Neuronal stem cell (in vitro differentiated cells): Measurements from ENCODE around the gene ANKK1.

Source experiments
- DNase-seq: peaks from one replicate; pipeline ENCODE4 v3.0.0-alpha.2; 2013; ENCODE audit warnings: low spot score
- H2AFZ ChIP-seq: one replicate; pipeline ENCODE4 v1.6.1; 2013; ENCODE audit warnings: mild to moderate bottlenecking, low read length, inconsistent platforms
- H2AK5ac ChIP-seq: 2 replicates; pipeline ENCODE4 v1.6.1; 2013; ENCODE audit warnings: low read depth, mild to moderate bottlenecking, inconsistent platforms, low read length, moderate library complexity, mixed read lengths
- H2BK120ac ChIP-seq: 2 replicates; pipeline ENCODE4 v1.6.1; 2013; ENCODE audit warnings: low read depth, mild to moderate bottlenecking, inconsistent platforms, low read length, moderate library complexity, mixed read lengths
- H2BK12ac ChIP-seq: one replicate; pipeline ENCODE4 v1.6.1; 2013; ENCODE audit warnings: low read length, inconsistent platforms
- H2BK15ac ChIP-seq: 2 replicates; pipeline ENCODE4 v1.6.1; 2013; ENCODE audit warnings: mild to moderate bottlenecking, low read length, inconsistent platforms, mixed read lengths
- H2BK5ac ChIP-seq: one replicate; pipeline ENCODE4 v1.6.1; 2013; ENCODE audit warnings: inconsistent platforms, mild to moderate bottlenecking, low read length, moderate library complexity
- H3K14ac ChIP-seq: one replicate; pipeline ENCODE4 v1.6.1; 2013; ENCODE audit warnings: low read length, inconsistent platforms
- H3K18ac ChIP-seq: 2 replicates; pipeline ENCODE4 v1.6.1; 2013; ENCODE audit warnings: low read length, inconsistent platforms
- H3K23ac ChIP-seq: 2 replicates; pipeline ENCODE4 v1.6.1; 2013; ENCODE audit warnings: low read depth, mild to moderate bottlenecking, mixed read lengths, low read length, inconsistent platforms; ENCODE audit not compliant: poor library complexity
- H3K27ac ChIP-seq: replicated peaks from 3 replicates; pipeline ENCODE4 v1.5.1; 2013; ENCODE audit warnings: low read length, inconsistent platforms
- H3K27me3 ChIP-seq, 3 experiments: 2 replicates each; pipeline ENCODE4 v1.6.1; 2013; ENCODE audit warnings: low read length in 3 of 3, mild to moderate bottlenecking in 2 of 3, inconsistent platforms in 1 of 3, low read depth in 1 of 3, mixed read lengths in 1 of 3, moderate library complexity in 1 of 3; ENCODE audit not compliant: control insufficient read depth in 3 of 3, insufficient read depth in 3 of 3
- H3K36me3 ChIP-seq, 2 donors: replicated peaks in 1 of 2; 2 replicates each; pipeline ENCODE4 v1.6.1; 2013; ENCODE audit warnings: low read length in 2 of 2; ENCODE audit not compliant: control insufficient read depth in 2 of 2, insufficient read depth in 2 of 2
- H3K4ac ChIP-seq: 2 replicates; pipeline ENCODE4 v1.6.1; 2013; ENCODE audit warnings: inconsistent platforms, mild to moderate bottlenecking, low read length, moderate library complexity
- H3K4me1 ChIP-seq, 2 donors: 1 replicate in 1 of 2; 2 replicates in 1 of 2; pipeline ENCODE4 v1.6.1; 2013; ENCODE audit warnings: low read length in 2 of 2, low read depth in 1 of 2; ENCODE audit not compliant: control insufficient read depth in 2 of 2, insufficient read depth in 1 of 2
- H3K4me2 ChIP-seq: one replicate; pipeline ENCODE4 v1.6.1; 2013; ENCODE audit warnings: mild to moderate bottlenecking, low read length, inconsistent platforms; ENCODE audit not compliant: insufficient read depth, poor library complexity, severe bottlenecking
- H3K4me3 ChIP-seq, 2 donors: 2 replicates each; pipeline ENCODE4 v1.5.1; 2013; ENCODE audit warnings: low read length in 2 of 2, mild to moderate bottlenecking in 2 of 2, inconsistent platforms in 1 of 2, moderate library complexity in 1 of 2
- H3K79me1 ChIP-seq: one replicate; pipeline ENCODE4 v1.6.1; 2013; ENCODE audit warnings: low read depth, mild to moderate bottlenecking, inconsistent platforms, low read length, moderate library complexity
- H3K9ac ChIP-seq: one replicate; pipeline ENCODE4 v1.6.1; 2013; ENCODE audit warnings: mild to moderate bottlenecking, low read depth, low read length, inconsistent platforms; ENCODE audit not compliant: poor library complexity
- H3K9me3 ChIP-seq, 2 donors: replicated peaks in 1 of 2; 2 replicates each; pipeline versions ENCODE3 to v1.6.1; 2013; ENCODE audit warnings: low read length in 2 of 2, mild to moderate bottlenecking in 2 of 2, inconsistent platforms in 1 of 2, low read depth in 1 of 2, mixed read lengths in 1 of 2, moderate library complexity in 1 of 2; ENCODE audit not compliant: control insufficient read depth in 2 of 2, insufficient read depth in 1 of 2
- H4K8ac ChIP-seq: one replicate; pipeline ENCODE4 v1.6.1; 2013; ENCODE audit warnings: low read depth, mild to moderate bottlenecking, inconsistent platforms, low read length, moderate library complexity
- H4K91ac ChIP-seq: one replicate; pipeline ENCODE4 v1.6.1; 2013; ENCODE audit warnings: low read length, low read depth, mild to moderate bottlenecking, inconsistent platforms; ENCODE audit not compliant: poor library complexity
- WGBS, 2 donors: extraction: QIAGEN DNeasy Blood & Tissue Kit; methylation state at CpG; one replicate each; pipeline ENCODE4 v1.1.7; 2013; ENCODE audit warnings: missing lambda C conversion rate in 2 of 2, mixed read lengths in 1 of 2; ENCODE audit not compliant: insufficient read length in 2 of 2, insufficient replicate concordance in 1 of 2; ENCODE audit errors: extremely low coverage in 2 of 2; 5-methylcytosine and 5-hydroxymethylcytosine counted together

The ANKK1 gene

GRCh38 chr11:113400631-113401230, 13.2 kb downstream of the ANKK1 start:
- no peak for DNase-seq
- no peak overlapping the region for H2BK12ac ChIP-seq
- no peak overlapping the region for H2AFZ ChIP-seq
- H3K79me1 ChIP-seq, result no peaks in the 10 kb centered on the region
- H3K14ac ChIP-seq, result no peak overlapping the region
- H3K4ac ChIP-seq, result no peak overlapping the region
- H2BK120ac ChIP-seq, result no peak overlapping the region
- no peak overlapping the region for H2AK5ac ChIP-seq
- no peaks in the 10 kb centered on the region for H3K36me3 ChIP-seq
- no peak overlapping the region for H3K9ac ChIP-seq
- H4K8ac ChIP-seq, result no peak overlapping the region
- no peak overlapping the region for H3K4me3 ChIP-seq
- no peak overlapping the region for H3K27ac ChIP-seq
- WGBS, 2 donors, result no CpG with 5 or more reads among the region's 5 CpGs
- no peaks in the 10 kb centered on the region for H3K9me3 ChIP-seq
- H3K18ac ChIP-seq, result no peak overlapping the region
- H2BK15ac ChIP-seq, result no peak overlapping the region
- no peaks in the 10 kb centered on the region for H3K4me1 ChIP-seq
- peaks cover 0 to 31% (median 0%) of the 10 kb centered on the region in 3 experiments for H3K27me3 ChIP-seq
- H3K23ac ChIP-seq, result no peak overlapping the region
- no peak overlapping the region for H2BK5ac ChIP-seq
- H4K91ac ChIP-seq, result no peak overlapping the region
- no peak overlapping the region for H3K4me2 ChIP-seq

- no CpG with 5 or more reads among the region's 2 CpGs for WGBS, 2 donors
- Histone ChIP-seq H3K27me3 (peaks cover 0 to 35% (median 0%) of the 10 kb centered on the region in 3 experiments), H2AK5ac (no peak overlapping the region), H3K14ac (no peak overlapping the region), H3K4ac (no peak overlapping the region), H3K4me3 (no peak overlapping the region), H3K4me1 (no peaks in the 10 kb centered on the region), H2BK12ac (no peak overlapping the region), H4K8ac (no peak overlapping the region), H2BK15ac (no peak overlapping the region), H3K79me1 (no peaks in the 10 kb centered on the region), H4K91ac (no peak overlapping the region), H3K18ac (peak overlapping the region; percentile 2), H3K9ac (no peak overlapping the region), H3K23ac (no peak overlapping the region), H3K9me3 (no peaks in the 10 kb centered on the region), H2BK120ac (no peak overlapping the region), H2BK5ac (no peak overlapping the region), H3K4me2 (no peak overlapping the region), H2AFZ (no peak overlapping the region), H3K27ac (no peak overlapping the region), H3K36me3 (no peaks in the 10 kb centered on the region)
- DNase-seq, result no peak
Observed at GRCh38 chr11:113401718-113402117, 14.1 kb downstream of the ANKK1 start.

GRCh38 chr11:113404859-113405430, 17.4 kb downstream of the ANKK1 start:
- H2BK12ac ChIP-seq, result no peak overlapping the region
- no peak overlapping the region for H3K23ac ChIP-seq
- no peak overlapping the region for H4K8ac ChIP-seq
- H3K14ac ChIP-seq, result no peak overlapping the region
- H3K4me3 ChIP-seq, result no peak overlapping the region
- H3K4me2 ChIP-seq, result no peak overlapping the region
- no peaks in the 10 kb centered on the region for H3K36me3 ChIP-seq
- no peaks in the 10 kb centered on the region for H3K9me3 ChIP-seq
- H2AFZ ChIP-seq, result no peak overlapping the region
- peaks cover 0 to 3% of the 10 kb centered on the region in 2 donors for H3K4me1 ChIP-seq
- no peak overlapping the region for H2AK5ac ChIP-seq
- peaks cover 0 to 48% (median 0%) of the 10 kb centered on the region in 3 experiments for H3K27me3 ChIP-seq
- no peak overlapping the region for H3K18ac ChIP-seq
- no peak overlapping the region for H4K91ac ChIP-seq
- H2BK5ac ChIP-seq, result no peak overlapping the region
- no peak overlapping the region for H3K4ac ChIP-seq
- no peak overlapping the region for H3K27ac ChIP-seq
- no peak overlapping the region for H2BK120ac ChIP-seq
- no peak overlapping the region for H3K9ac ChIP-seq
- no peaks in the 10 kb centered on the region for H3K79me1 ChIP-seq
- no CpG with 5 or more reads among the region's 7 CpGs for WGBS, 2 donors
- no peak overlapping the region for H2BK15ac ChIP-seq
- no peak for DNase-seq

- H3K4me2 ChIP-seq, result no peak overlapping the region
- no peaks in the 10 kb centered on the region for H3K36me3 ChIP-seq
- H2BK5ac ChIP-seq, result no peak overlapping the region
- H3K27ac ChIP-seq, result no peak overlapping the region
- H3K4me1 ChIP-seq, result peaks cover 0 to 3% of the 10 kb centered on the region in 2 donors
- H2AFZ ChIP-seq, result no peak overlapping the region
- H3K14ac ChIP-seq, result no peak overlapping the region
- no CpG with 5 or more reads among the region's 7 CpGs for WGBS, 2 donors
- no peak for DNase-seq
- H3K79me1 ChIP-seq, result no peaks in the 10 kb centered on the region
- H3K27me3 ChIP-seq, result peaks cover 0 to 44% (median 0%) of the 10 kb centered on the region in 3 experiments
- H2BK15ac ChIP-seq, result no peak overlapping the region
- no peak overlapping the region for H4K8ac ChIP-seq
- no peak overlapping the region for H2BK12ac ChIP-seq
- no peak overlapping the region for H2BK120ac ChIP-seq
- no peaks in the 10 kb centered on the region for H3K9me3 ChIP-seq
- H2AK5ac ChIP-seq, result peak overlapping the region; percentile 9
- no peak overlapping the region for H3K4me3 ChIP-seq
- no peak overlapping the region for H3K18ac ChIP-seq
- peak overlapping the region; percentile 6 for H3K9ac ChIP-seq
- no peak overlapping the region for H3K23ac ChIP-seq
- H4K91ac ChIP-seq, result no peak overlapping the region
- no peak overlapping the region for H3K4ac ChIP-seq
Observed at GRCh38 chr11:113405724-113406478, 18.3 kb downstream of the ANKK1 start.
